BE2C (cell line): Measurements from ENCODE around the gene PARD6A.

Experiments
- DNase-seq: peaks from one replicate; pipeline ENCODE4 v3.0.0-alpha.2; 2020
- H3K27me3 ChIP-seq: fragments of 250-450 bp; sonication (Bioruptor Pico); 2 replicates; pipeline ENCODE4 v1.5.1; 2020; ENCODE audit warnings: mild to moderate bottlenecking
- H3K36me3 ChIP-seq: fragments of 250-450 bp; sonication (Bioruptor Pico); 2 replicates; pipeline ENCODE4 v1.5.1; 2020; ENCODE audit warnings: mild to moderate bottlenecking
- H3K4me1 ChIP-seq: fragments of 250-450 bp; sonication (Bioruptor Pico); 2 replicates; pipeline ENCODE4 v1.5.1; 2020
- H3K4me3 ChIP-seq: 2 replicates; pipeline ENCODE4 v1.5.1; 2011; ENCODE audit warnings: low read depth, low read length
- H3K9me3 ChIP-seq: fragments of 250-450 bp; sonication (Bioruptor Pico); 2 replicates; pipeline ENCODE4 v1.5.1; 2020
- TF ChIP-seq, protein P1 (sequence below): IDR thresholded peaks from 2 replicates; pipeline ENCODE4 v1.5.1; 2012; ENCODE audit warnings: mild to moderate bottlenecking, low read depth, low read length

Gene PARD6A

DNA sequence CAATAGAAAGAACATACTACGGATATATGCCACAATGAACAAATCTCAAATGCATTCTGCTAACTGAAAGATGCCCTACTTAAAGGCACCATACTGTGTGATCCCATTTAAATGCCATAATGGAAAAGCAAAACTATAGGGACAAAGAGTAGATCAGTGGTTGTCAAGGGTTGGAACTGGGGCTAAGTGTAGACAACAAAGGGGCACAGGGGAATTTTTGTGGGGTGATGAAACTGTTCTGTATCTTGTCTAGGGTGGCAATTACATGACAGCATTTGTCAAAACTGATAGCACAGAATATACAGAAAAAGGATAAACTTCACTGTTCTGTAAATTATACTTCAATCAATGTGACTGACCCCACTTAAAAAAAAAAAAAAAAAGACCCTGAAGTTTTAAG, 40.7 kb downstream of the PARD6A start:
- Histone ChIP-seq H3K36me3 (peaks cover 6% of the 10 kb centered on the region; the same call in 1 of the 2 replicates), H3K27me3 (no peaks in the 10 kb centered on the region), H3K4me3 (no peak overlapping the region), H3K4me1 (no peaks in the 10 kb centered on the region), H3K9me3 (no peaks in the 10 kb centered on the region; the same call in 1 of the 2 replicates)
- TF ChIP-seq, protein P1, sequence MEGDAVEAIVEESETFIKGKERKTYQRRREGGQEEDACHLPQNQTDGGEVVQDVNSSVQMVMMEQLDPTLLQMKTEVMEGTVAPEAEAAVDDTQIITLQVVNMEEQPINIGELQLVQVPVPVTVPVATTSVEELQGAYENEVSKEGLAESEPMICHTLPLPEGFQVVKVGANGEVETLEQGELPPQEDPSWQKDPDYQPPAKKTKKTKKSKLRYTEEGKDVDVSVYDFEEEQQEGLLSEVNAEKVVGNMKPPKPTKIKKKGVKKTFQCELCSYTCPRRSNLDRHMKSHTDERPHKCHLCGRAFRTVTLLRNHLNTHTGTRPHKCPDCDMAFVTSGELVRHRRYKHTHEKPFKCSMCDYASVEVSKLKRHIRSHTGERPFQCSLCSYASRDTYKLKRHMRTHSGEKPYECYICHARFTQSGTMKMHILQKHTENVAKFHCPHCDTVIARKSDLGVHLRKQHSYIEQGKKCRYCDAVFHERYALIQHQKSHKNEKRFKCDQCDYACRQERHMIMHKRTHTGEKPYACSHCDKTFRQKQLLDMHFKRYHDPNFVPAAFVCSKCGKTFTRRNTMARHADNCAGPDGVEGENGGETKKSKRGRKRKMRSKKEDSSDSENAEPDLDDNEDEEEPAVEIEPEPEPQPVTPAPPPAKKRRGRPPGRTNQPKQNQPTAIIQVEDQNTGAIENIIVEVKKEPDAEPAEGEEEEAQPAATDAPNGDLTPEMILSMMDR: no peak
- DNase-seq: no peak

DNA sequence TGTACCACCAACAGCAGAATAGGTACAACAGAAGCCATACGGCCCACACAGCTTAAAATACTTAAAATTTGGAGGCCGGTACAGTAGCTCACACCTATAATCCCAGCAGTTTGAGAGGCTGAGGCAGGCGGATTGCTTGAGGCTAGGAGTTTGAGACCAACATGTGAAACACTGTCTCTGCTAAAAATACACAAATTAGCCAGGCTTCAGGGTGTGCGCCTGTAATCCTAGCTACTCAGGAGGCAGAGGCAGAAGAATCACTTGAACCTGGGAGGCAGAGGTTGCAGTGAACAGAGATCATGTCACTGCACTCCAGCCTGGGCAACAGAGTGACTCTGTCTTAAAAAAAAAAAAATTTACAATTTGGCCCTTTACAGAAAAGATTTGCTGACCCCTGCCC, 41.4 kb downstream of the PARD6A start:
- TF ChIP-seq, protein P1: no peak
- no peak for DNase-seq
- Histone ChIP-seq H3K27me3 (no peaks in the 10 kb centered on the region), H3K4me1 (no peaks in the 10 kb centered on the region), H3K36me3 (peaks cover 6% of the 10 kb centered on the region; the same call in 1 of the 2 replicates), H3K9me3 (no peaks in the 10 kb centered on the region; the same call in 1 of the 2 replicates), H3K4me3 (no peak overlapping the region)

DNA sequence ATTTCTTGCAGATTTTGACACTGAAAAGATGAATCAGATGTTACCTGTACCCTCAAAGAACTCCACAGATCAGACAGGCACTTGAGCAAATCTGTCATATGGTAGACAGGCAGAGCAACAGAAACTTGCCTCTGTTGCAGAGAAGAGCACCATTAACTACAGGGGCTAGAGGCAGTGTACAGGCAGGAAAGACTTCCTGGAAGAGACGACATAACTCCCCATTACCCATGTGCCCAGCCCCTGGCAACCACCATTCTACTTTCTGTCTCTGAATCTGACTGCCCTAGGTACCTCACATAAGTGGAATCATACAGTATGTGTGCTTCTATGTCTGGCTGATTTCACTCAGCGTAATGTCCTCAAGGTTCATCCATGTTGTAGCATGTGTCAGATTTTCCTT, 42.9 kb downstream of the PARD6A start:
- TF ChIP-seq, protein P1: no peak
- H3K27me3 ChIP-seq: no peaks in the 10 kb centered on the region
- H3K4me3 ChIP-seq: no peak overlapping the region
- H3K36me3 ChIP-seq: peaks cover 3% of the 10 kb centered on the region; the same call in 1 of the 2 replicates
- DNase-seq: no peak
- H3K9me3 ChIP-seq: no peaks in the 10 kb centered on the region; the same call in 1 of the 2 replicates
- H3K4me1 ChIP-seq: no peaks in the 10 kb centered on the region

DNA sequence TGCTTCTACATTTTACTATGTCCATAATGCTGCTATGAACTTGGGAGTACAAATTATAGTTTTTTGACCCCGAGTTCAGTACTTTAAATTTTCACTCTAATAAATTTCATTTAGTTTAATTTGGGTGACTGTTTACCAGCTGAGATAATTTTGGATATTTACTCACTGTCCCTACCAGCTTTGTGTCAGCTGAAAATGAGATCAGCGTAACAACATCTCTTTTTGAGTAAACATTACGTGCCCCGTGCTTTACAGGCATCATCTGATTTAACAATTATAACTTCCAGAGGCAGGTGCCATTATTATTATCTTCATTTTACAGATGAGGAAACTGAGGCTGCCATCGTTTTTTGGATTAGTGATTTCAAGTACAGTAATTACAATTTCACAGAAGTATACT, 43.4 kb downstream of the PARD6A start:
- Histone ChIP-seq H3K27me3 (no peaks in the 10 kb centered on the region), H3K36me3 (no peaks in the 10 kb centered on the region; the same call in 1 of the 2 replicates), H3K4me1 (no peaks in the 10 kb centered on the region), H3K4me3 (no peak overlapping the region), H3K9me3 (no peaks in the 10 kb centered on the region; the same call in 1 of the 2 replicates)
- TF ChIP-seq, protein P1: no peak
- no peak for DNase-seq

DNA sequence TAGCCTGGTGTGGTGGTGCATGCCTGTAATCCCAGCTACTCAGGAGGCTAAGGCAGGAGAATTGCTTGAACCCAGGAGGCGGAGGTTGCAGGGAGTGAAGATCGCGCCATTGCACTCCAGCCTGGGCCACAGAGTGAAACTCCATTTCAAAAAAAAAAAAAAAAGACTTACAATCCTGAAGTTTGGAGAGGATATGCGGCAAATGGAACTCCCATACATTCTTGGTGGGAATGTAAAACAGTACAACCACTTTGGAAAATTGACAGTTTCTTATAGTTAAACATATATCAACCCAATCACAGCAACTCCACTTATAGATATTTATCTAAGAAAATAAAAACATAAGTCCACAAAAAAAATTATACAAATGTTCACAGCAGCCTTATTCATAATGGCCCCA, 46.5 kb downstream of the PARD6A start:
- no peak for DNase-seq
- no peak overlapping the region for H3K4me3 ChIP-seq
- H3K27me3 ChIP-seq: no peaks in the 10 kb centered on the region
- TF ChIP-seq, protein P1: no peak
- H3K36me3 ChIP-seq: no peaks in the 10 kb centered on the region
- no peaks in the 10 kb centered on the region; the same call in 1 of the 2 replicates for H3K4me1 ChIP-seq
- H3K9me3 ChIP-seq: no peaks in the 10 kb centered on the region

DNA sequence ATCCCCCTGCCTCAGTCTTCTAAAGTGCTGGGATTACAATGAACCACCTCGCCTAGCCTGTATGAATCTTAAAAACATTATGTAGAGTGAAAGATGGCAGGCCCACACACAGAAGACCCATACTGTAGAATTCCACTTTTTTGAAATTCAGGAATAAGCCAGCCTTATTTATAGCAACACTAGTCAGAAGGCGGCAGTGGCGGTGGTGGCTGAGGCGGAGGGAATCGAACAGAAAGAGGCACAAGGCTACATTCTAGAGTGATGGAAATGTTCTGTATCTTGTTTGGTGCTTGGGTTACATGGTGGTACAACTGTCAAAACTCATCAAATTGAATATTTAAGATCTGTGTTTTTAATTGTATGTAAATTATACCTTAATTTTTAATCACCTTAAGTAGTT, 47.0 kb downstream of the PARD6A start:
- Histone ChIP-seq H3K27me3 (no peaks in the 10 kb centered on the region), H3K4me1 (no peaks in the 10 kb centered on the region; the same call in 1 of the 2 replicates), H3K36me3 (no peaks in the 10 kb centered on the region), H3K4me3 (no peak overlapping the region), H3K9me3 (no peaks in the 10 kb centered on the region)
- no peak for DNase-seq
- TF ChIP-seq, protein P1: no peak
